GM18499 (cell line): ENCODE measurements around the gene IL10.

Experiments
- ATAC-seq: cut with Tn5 transposase; IDR thresholded peaks from one replicate; pipeline ENCODE4 v1.9.1; 2021; ENCODE audit warnings: moderate number of reproducible peaks; ENCODE audit not compliant: insufficient read depth, unreplicated experiment

IL10 gene

DNA sequence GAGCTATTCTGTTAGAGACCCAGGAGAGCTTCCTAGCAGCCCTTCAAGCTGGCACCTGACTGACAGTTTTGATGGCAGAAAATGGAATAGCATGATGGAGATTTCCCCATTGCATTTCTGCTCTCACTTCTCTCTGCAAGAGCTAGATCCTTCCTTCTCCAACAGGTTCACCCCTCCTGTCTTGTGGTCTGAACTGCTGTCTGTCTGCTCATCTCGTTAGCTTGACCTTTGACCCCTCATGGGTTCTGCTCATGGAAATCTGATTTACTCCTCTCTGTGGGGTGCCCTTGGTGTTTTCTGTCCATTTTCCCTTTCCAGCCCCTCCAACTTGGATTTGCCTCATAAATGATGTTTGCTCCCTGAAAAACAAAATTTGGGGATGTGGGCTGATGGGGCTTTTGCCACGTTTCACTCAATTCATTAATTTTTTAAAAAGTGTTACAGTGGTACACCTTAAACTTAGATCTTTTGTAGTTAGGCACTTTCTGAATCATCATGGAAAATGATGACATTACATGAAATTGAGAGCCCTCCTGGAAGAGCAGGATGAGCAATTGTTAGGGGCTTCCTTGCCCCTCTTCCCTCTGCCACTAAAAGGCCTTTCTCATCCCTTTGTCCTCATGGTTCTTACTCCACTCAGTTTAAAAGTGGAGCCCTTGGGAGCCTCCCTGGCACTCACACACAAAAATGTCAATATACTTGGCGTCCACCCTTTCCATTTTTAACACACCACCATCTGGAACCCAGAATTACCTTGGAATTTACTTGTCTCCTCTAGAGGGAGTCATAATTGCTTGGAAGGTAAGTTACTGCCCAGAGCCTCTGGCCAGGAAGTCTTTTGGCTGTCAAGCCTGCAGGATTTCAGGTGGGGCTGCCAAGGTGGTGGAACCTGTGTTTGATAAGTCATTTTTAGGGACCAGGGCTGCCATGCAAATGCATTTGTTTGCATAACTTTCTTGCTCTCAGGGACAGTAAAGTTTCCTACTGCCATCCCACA lies 33.6 kb downstream of the IL10 start:
- ATAC-seq, result no peak

DNA sequence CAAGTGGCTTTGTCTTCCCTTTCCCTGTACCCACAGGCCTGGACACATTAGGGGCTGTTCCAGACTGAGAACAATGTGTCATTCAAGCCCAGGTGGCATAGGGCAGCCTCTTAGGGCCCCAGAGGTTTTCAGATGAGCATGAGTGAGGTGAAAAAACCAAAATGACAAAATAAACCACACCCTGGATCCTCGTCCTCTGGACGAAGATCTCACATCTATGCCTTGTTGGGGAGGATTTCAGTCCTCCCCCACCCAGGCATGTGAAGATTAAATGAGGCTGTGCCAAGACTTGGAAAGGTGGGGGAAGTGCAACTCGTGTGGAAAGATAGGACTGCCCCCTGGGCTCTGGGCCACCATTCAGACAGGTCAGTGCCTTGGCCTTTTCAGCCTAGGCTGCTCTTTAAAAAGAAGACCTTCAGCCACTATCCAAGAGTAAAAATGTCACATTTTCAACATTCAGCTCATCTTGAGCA lies 34.5 kb downstream of the IL10 start:
- no peak for ATAC-seq

DNA sequence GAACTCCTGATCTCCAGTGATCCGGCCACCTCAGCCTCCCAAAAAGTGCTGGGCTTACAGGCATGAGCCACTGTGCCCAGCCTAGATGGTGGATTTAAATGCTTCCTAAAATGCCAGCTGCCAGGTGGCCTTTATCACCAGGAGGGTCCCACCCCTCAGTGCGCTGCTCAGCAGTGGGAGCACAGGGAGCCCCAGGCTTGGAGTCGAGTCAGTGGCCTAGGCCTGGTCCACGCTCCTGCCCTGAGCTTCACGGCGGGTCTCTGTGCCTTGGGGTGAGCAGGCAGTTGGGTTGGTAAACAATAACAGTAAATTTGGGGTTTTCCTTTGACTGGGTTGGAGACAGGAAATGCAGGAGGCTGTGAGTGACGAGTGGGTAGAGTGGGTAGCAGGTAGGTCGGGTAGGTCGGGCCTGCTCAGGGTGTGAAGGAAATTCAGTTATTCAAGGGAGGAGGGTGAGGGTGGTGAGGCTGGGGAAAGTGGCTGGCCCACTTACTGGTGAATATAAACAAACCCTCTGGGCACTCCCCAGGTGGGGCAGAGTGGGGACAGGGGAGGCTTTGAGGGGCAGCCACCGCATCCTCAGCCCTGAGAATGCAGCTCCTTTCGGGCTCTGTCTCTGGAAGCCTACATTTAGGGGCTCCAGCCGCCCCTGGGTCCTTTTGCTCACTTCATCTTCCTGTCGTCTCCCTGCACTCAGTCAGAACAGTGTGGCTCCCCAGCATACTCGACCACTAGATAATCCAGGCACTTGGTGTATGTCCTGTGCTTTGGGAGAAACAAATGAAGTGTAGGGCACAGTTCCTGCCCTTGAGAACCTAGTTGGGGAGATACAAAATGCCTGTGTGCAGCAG lies 35.2 kb downstream of the IL10 start:
- ATAC-seq, result no peak

DNA sequence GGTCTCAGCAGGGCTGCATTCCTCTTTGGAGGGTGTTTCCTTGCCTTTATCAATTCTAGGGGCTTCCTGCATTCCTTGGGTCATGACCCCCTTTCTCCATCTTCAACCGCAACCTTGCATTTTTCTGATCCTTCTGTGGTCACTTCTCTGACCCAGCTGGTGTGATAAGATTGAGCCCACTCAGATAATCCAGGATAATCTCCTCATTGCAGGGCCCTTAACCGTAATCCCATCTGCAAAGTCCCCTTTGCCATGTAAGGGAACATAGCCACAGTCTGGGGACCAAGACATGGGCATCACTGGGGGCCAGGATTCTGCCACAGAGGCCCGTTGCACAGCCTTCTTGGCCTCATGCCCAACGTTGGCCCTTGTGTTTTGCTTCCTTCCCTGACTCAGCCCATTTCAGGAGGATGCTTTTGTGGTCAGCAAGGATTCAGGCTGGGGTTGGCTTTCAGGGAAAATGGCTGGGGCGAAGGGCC lies 36.7 kb downstream of the IL10 start:
- no peak for ATAC-seq

DNA sequence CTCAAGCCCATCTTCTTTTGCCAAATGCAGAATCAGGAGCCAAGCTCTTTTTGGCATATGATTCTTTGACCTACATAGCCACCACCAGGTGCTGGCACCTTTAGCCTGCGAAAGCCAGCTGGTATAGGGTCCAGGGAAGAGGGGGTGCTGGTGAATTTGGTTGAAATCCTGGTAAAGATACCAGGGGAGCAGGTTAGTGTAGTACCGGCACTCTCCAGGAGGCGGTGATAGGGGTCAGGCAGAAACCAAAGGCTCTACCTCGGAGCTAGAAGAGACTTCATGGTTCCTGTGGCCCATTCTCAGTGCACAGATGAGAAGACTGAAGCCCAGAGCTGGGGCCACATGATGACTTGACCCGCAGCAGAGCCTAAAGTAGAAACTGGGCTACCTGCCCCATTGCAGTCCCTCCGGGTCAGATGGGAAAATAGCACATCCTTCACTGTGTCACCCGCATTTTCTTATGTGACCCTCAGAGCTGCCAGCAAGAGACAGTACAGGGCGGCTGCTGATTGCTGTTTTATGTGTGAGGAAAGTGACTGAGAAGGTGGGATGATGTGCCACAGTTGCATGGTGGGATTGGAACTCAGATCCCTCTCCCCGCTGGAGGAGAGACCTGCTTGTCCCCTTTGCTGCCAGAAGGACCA lies 37.7 kb downstream of the IL10 start:
- ATAC-seq, result no peak

DNA sequence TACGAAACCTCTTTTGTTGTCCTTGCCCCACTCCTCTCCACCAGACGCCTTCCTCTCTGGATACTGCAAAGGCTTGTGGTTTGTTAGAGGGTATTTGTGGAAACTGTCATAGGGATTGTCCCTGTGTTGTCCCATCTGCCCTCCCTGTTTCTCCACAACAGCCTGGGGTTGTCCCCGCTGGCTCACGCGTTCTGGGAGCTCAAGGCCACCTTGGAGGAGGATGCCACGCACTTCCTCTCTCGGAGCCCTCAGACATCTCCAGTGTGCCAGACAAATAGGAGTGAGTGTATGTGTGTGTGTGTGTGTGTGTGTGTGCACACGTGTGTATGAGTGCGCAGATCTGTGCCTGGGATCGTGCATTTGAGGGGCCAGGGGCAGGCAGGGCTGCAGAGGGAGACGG lies 39.3 kb downstream of the IL10 start:
- ATAC-seq, result no peak

DNA sequence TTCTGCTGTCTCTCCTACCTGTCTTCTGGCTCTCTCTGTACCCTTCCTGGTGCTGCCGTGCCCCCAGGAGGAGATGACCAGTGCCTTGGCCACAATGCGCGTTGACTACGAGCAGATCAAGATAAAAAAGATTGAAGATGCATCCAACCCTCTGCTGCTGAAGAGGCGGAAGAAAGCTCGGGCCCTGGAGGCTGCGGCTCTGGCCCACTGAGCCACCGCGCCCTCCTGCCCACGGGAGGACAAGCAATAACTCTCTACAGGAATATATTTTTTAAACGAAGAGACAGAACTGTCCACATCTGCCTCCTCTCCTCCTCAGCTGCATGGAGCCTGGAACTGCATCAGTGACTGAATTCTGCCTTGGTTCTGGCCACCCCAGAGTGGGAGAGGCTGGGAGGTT lies 39.8 kb downstream of the IL10 start:
- no peak for ATAC-seq

DNA sequence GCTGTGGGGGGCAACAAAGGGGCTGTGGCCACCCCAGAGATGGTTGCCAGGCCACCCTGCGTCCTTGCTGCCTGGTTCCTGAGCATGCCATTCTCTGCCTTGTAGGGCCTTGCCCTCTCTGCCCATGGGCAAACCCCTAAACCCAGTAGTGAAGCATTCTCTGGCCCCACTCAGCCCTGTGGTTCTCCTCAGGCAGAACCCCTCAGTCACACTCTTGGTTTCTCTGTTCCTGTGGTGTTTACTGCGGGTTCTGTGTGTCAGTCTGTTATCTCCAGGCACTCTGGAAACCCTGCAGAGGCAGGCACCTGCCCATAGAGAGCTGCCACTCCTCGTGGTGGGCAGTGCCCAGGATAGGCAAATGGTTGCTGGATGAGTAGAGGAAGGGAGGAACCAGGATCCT lies 42.8 kb downstream of the IL10 start:
- ATAC-seq, result no peak

DNA sequence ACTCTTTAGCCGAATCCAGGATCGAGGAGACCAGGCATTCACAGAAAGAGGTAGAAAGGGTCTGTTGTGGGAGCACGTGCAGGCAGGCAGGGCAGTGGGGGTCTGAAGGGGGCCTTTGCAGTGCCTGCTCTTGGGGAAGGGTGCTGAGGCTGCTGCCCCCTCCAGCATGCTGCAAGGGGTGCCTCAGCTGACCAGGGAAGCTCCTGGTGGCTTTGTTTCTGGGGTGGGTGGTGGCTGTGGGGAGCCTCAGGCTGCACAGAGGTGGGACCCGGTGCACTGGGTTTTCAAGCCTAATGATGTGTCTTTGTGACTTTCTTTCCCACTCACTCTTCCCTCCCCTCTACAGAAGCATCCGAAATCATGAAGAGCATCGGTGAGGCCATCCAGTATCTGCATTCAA lies 43.2 kb downstream of the IL10 start:
- ATAC-seq, result no peak

DNA sequence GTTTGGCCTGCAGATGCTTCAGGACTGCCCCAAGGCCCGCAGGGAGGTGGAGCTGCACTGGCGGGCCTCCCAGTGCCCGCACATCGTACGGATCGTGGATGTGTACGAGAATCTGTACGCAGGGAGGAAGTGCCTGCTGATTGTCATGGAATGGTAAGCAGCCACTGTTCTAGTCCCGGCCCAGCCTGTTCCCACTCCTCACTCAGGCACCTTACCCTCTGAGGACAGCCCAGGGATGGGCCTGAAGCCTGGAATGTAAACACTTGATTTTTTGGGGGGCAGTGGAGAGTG lies 43.7 kb downstream of the IL10 start:
- no peak for ATAC-seq

DNA sequence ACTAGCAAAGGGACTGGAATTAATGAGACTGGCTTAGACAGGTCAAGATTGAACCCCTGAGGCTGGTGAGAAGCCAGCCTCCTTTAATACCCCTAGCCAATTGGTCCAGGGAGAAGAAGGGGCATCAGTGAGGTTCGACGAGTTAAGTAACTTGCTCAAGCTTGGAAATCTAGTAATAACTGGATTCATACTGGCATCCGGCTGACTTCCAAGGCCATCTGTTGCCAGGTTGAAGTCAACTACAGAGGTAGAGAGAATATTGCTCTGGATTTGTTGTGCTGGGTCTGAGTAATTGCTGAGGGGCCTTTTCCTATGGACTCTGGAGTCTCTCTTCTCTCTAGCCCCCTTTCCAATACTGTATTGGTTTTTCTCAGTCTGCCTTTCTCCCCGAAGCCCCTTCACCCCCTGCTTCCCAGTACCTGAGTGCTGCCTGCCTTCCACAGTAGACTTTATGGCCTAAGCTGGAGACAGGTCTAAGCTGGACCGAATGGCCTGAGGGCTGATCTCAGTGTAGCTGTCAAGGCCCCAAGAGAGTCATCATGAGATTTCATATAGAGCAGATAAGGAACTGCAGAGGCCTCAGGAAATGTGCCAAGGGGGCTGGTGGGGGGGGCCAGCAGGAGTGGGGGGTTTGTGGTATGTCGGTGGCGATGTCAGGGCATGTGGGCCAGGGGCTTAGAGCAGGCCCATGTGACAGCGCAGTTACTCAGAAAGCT lies 44.2 kb downstream of the IL10 start:
- ATAC-seq, result no peak

DNA sequence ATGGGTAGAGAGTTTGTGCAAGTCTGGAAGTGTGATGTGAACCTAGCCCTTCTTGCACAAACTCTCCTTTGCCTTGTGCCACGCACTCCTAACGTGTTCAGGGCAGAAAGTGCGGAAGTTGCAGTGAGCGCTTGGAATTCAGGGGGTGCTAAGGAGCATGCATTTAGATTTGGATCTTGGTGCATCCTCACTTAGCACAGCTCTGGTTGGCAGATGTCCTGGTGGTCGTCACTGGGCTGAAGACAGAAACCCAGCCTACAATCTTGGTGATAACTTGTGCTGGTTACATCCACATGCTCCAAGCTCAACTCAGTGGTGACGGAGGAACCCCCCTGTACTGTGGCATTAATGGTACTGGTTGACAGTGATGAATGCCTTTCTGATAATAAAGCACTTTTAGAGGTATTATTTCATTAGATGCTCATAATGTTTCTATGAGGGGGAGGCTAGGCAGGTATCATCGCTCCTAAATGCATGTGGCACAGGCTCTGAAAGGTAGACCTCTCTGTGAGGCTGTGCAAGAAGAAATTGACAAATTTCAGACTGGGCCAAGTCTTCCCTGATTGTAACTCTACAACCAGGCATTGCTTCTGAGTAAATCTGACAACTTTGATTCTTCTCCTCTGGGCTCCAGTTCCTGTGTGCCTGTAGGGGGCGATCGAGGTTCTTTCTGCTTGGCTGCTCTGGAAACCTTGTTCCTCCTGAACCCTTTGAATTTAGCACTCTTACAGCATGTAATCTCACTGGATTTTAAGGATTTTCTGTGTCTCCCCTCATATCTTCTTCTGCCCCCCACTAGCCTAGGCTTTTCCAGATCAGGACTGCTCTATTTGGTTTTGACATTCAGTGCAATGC lies 47.0 kb downstream of the IL10 start:
- no peak for ATAC-seq

DNA sequence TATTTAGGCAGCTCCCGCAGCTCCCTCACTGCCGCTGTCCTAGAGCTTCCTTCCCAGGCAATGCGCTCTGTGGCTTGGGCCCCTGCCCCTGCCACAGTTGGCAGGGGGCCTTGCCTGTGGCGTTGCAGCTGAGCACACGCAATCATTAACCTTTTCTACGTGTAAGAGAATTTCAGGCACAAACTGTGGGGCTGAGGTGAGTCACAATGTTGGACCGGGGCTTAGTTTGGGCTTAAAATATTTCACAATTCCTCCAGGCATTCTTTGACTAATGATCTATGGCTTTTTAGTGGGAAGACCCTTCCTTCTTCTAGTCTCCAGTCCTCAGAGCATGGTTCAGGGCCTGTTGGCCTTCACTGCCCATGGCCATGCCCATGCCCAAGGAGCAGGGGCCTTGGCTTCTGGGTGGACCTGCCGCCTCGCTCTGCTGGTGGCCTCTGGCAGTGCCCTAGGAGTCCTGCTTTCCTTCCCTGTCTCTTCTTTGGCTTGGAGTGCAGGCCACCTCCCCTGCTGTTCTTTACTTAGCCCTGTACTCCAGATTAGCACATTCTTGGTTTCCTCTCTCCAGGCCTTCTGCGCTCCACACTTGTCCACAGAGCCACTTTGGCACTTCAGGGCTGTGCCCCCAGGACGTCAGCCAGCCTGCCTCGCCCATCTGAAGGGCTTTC lies 48.4 kb downstream of the IL10 start:
- no peak for ATAC-seq

DNA sequence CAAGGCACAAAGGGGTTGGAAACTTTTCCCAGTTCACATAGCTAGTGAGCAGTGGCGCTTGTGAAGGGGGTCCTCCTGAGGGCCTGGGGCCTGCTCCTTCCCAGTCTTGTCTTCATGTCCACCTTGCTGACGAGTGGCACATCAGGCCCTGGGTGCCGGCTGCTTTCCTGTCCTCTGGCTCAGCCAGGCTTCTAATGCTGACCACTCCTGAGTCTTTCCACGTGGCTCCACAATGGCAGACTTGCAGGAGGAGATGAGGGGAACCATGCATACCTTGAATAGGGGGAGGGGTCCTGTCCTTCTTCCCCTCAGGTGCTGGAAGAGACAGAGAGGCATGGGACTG lies 48.9 kb downstream of the IL10 start:
- ATAC-seq, result no peak

DNA sequence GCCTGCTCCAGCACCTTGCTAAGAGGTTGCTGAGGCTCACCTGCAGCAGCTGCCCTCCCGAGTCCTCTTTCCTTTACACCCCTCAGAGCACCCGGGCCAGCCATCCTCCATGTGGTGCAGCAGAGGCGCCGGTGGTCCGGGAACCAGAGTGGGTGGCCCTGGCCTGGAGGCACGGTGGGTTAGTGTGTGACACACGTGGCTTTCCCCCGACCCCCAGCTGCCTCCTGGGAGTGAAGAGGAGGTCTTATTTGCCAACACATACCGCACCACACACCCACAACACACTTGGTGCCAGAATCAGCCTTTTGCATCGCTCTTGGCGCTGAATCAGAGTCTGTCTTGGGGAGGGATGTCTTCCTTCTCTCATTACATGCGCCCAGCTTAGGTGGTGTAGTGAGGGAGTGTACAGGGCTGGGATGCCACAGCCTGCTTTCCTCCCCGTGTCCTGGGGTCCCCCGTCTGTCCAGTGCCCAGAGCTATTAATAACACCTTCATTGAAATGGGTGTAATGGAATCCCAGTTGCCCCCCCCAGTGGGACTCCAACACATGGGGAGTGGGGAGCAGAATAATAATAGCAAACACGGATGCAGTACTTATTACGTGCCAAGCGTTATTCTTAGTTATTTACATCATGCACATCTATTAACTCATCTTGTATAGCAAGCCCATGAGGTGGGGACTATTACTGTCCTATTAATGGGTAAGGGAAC lies 49.4 kb downstream of the IL10 start:
- ATAC-seq, result no peak

DNA sequence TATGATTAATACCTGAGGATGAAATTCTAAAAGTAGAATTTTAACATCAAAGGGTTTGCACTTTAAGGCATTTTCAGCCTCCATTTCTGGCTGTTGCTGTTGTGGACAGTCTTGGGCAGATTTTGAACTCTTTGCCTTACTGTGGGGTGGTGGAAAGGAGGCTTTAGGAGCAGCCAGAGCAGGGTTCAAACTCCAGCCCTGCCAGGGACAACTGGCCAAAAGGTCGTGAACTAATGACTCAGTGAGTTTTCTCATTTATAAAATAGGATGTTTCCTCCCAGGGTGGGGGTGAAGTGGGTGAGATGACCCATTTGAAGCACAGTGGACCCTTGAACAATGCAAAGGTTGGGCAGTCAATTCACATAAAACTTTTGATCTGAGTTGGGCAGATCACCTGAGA lies 50.8 kb downstream of the IL10 start:
- ATAC-seq, result no peak

DNA sequence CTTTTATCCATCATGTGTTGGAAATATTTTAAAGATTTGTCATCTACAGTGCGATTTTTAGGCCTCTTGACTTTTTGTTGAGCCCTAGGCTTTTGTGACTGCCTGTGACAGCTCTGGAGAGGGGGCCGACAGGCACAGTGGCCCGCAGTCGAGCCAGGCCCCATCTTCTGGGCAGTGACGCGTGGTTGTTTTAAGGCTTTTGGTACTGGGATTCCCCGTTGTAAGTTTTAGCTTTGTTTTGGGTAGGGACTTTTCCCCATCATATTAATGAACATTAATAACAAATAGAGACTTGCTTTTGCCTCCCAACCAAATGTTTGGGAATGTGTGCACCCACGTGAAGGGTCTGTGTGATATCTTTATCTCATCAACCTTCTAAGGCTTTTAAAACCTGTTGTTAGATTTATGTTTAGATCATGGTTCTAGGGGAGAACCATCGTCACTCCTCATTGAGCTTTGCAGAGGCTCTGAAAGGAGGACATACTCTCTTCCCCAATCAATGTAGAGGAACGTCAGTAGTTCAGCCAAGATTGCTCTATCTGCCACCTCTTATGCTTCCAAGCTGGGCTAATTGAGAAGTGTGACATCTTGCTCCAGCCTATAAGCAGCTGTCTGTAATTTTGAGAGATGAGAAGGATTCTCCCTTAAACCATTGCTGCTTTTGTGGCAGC lies 53.0 kb downstream of the IL10 start:
- no peak for ATAC-seq

DNA sequence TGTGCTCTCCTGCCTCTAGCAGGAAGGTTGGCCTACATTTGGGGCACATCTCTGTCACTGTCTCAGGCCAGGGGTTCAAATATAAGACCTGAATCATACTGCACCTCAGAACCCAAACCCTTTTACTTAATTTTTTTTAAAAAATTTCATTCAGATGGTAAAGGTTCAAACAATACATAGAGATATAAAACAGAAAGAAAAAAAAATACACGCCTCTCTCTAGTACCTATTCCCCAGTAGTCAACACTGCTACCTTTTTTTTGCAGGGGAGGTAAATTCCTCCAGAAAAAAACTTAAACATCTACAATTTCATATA lies 54.7 kb downstream of the IL10 start:
- ATAC-seq, result no peak
